AG04450 (cell line): ENCODE measurements around the gene CCND2. TPM values are rescaled to one million over a fixed set of nuclear protein-coding genes. Genes with fewer than 3 reads are reported as not detected.
A peak's percentile ranks its signal among the peaks of the same experiment; 100 is the strongest.

Source experiments
- CTCF ChIA-PET: fragments of 300-600, 350-600 bp; formaldehyde crosslinking; extraction: SDS; loops from one replicate; lab custom pipeline; 2022; ENCODE audit warnings: antibody characterized with exemption, inconsistent platforms; lab: Charles Lee
- POLR2A ChIA-PET: fragments of 350-600 bp; formaldehyde crosslinking; extraction: SDS; loops from one replicate; lab custom pipeline; 2021; ENCODE audit warnings: antibody characterized with exemption, inconsistent platforms; lab: Yijun Ruan, JAX
- DNase-seq: peaks from one replicate; pipeline ENCODE4 v3.0.0-alpha.2; 2011; ENCODE audit warnings: low read depth, low spot score
- H3K27ac ChIP-seq: one replicate; pipeline ENCODE4 v1.5.1; 2012; ENCODE audit warnings: low read depth, low read length, control low read depth
- H3K27me3 ChIP-seq: one replicate; pipeline ENCODE4 v1.6.0; 2012; ENCODE audit warnings: low read length; ENCODE audit not compliant: control insufficient read depth, insufficient read depth
- H3K4me3 ChIP-seq: 2 replicates; pipeline ENCODE4 v1.5.1; 2011; ENCODE audit warnings: mild to moderate bottlenecking, low read depth, low read length, control low read depth
- H3K9me3 ChIP-seq: 2 replicates; pipeline ENCODE4 v1.5.1; 2012; ENCODE audit warnings: low read length; ENCODE audit not compliant: control insufficient read depth, insufficient read depth
- CTCF ChIP-seq: IDR thresholded peaks from 2 replicates; pipeline ENCODE4 v1.5.1; 2011; ENCODE audit warnings: low read depth, low read length, control low read depth, inconsistent platforms
- polyA plus RNA-seq: library from polyadenylated mRNA; depleted of rRNA; stranded (reverse); fragments of >200 nt; gene quantifications from 2 replicates; pipeline ENCODE4 v1.2.3, GENCODE V29; 2011; rRNA removed

CCND2 gene
- polyA plus RNA-seq, 1 experiment: 4.2 TPM

- H3K4me3 ChIP-seq: peak overlapping the region; percentile 20
- peaks cover 3% of the 10 kb centered on the region; the same call in 1 of the 2 replicates for H3K9me3 ChIP-seq
- POLR2A ChIA-PET: interaction anchor here (0.7 kb wide), 1 partner anchor 449 kb away, joined by 4 read pairs; no protein-coding TSS in a partner anchor
- CTCF ChIA-PET: interaction anchor here (0.6 to 1.4 kb wide), 2 partner anchors 46 to 439 kb away, joined by 4 to 10 read pairs; no protein-coding TSS in a partner anchor
- no peak for TF ChIP-seq CTCF
- DNase-seq: no peak
- no peaks in the 10 kb centered on the region for H3K27me3 ChIP-seq
- H3K27ac ChIP-seq: no peak overlapping the region
These were observed 49.2 kb downstream of the CCND2 start for GRCh38 chr12:4322726-4323125.

Other genes with a start within 250 kb of the CCND2 start
- gene TIGAR, start 47.5 kb downstream of the CCND2 start, polyA plus RNA-seq: 24.5 and 28.8 TPM in 2 replicates
- not detected in 2 replicates for gene FGF23, start 106.0 kb downstream of the CCND2 start, polyA plus RNA-seq
- gene FGF6, start 172.1 kb downstream of the CCND2 start, polyA plus RNA-seq: not detected in 2 replicates